GM10847 (cell line): ENCODE data around the gene TCERG1L.

Experiments used
- POLR2A ChIP-seq: IDR thresholded peaks from 2 replicates; pipeline ENCODE4 v1.6.1; 2011; ENCODE audit not compliant: insufficient read length; ENCODE audit errors: extremely low read depth

Gene TCERG1L

GRCh38 chr10:131277969-131278368 lies 33.6 kb downstream of the TCERG1L start:
- no peak for TF ChIP-seq POLR2A

DNA sequence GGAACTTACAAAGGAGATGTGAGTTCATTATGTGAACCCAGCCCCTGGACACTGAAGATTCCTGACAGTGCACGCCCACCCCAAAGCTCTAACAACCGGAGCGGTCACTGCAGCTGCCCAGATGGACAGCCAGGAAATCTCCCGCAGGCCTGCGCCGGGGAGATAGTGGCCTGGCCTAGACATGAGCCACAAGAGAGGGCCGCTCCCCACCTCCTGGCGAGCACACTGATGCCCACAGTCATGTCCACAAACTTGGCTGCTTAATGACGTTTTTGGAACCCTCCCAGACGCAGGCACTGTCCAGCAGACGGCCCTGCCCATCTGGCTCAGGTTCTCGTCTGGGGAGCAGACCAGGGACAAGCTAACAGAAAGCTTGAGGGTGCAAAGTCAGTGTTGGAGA lies 34.2 kb downstream of the TCERG1L start:
- TF ChIP-seq POLR2A = no peak

- no peak for TF ChIP-seq POLR2A
These were observed 35.8 kb downstream of the TCERG1L start for GRCh38 chr10:131275691-131276090.

- no peak for TF ChIP-seq POLR2A
These were observed 36.6 kb downstream of the TCERG1L start for GRCh38 chr10:131274883-131275282.

DNA sequence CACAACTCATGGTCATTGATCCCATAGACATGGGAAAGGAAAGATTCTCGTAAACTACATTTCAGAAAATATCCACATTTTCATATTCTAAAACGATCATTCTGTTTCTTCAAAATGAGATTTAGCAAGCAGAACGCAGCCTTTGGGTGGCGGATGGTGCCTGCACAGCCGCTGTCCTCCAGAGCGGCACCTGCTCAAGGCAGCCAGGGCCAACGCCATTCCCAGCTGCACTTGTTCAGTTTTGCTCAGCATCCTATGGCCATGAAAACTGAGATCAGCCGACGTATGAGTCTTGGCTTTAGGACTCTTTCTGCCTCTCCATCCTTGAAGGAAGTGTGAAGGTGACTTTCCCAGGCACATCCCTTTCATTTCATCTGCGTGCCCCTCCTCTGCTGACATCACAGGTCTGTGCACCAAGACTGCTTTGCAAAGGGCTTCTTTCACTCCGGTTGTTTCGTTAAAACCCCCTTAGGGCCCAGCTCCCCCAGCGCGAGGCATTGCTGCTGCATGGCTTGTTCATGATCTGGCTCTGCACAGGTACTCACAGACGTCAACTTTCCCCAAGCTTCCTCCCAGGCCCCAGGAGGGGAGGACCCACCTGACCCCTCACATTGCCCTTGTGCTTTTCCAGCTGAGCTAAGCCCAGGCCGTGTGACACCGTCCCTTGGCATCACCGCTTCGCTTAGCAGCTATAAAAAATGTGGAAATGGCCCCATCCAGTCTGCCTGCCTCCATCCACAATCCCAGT lies 37.2 kb downstream of the TCERG1L start:
- no peak for TF ChIP-seq POLR2A

DNA sequence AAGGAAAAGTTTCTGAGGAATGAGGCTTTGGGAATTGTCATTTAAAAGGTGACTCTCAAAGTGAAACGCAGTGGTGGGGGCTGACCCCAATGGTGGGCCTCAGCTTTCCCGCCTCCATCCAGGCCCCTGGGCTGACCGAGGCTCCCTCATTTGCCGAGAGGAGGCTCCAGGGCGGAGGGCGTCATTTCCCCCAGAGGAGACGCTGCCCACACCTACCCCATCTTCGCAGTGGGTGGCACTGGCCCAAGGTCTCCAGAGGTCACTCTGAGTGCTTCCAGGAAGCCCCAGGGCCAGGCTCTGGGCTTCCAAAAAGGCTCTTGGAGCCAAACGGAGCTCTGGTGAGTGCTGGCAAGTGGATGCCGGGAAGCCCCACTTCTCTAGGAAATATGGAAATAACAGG lies 38.0 kb downstream of the TCERG1L start:
- no peak for TF ChIP-seq POLR2A

GRCh38 chr10:131272897-131273451 lies 38.5 kb downstream of the TCERG1L start:
- TF ChIP-seq POLR2A = no peak

DNA sequence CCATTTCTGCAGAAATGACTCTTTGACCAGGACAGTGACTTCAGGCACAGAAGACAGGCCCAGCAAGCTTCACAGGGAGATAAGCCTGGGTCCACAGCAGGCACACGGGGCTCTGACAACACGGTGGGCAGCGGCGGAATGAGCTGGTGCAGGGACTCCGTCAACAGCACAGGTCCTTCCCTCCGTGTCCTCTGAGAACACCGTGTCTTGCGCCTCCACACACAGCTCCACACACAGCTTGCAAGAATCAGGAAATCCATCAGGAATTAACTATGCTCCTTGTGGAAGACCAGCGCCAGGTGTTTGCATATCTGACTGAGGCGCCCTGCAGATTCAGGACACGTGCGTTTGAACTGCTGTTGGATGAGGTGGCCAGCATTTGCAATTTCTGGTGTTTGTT lies 39.6 kb downstream of the TCERG1L start:
- no peak for TF ChIP-seq POLR2A

DNA sequence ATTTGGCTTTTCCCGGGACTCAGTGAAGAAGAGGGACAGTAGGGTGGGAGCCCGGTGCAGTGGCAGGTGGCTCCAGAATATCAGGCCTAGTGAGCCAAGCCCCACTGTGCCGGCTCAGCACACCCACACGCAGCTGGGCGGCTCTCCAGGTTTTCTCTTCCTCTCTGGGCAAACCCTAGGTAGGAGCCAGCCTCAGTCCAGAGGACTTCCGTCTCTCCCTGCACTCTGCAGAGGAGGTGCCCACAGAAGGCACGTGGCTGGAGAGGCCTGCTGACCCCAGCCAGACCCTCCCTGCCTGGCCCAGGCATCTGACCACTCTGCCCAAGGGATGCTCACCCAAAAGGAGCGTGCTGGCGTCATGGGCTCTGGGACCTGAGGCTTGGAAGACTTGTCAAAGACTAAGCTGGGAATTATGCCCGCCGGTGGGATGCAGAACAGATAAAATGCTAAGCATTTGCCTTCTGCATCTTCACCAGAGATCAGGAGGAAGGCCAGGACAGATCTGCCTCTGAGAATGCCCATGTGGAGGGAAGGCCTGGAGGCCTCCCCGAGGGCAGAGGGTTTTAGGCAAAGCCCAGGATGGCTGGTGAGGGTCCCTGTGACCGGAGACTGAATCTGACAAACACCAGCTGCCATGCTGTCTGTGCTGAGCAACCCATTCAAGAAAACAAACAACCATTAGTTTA lies 40.2 kb downstream of the TCERG1L start:
- no peak for TF ChIP-seq POLR2A

GRCh38 chr10:131270461-131271190 lies 40.9 kb downstream of the TCERG1L start:
- TF ChIP-seq POLR2A = no peak

DNA sequence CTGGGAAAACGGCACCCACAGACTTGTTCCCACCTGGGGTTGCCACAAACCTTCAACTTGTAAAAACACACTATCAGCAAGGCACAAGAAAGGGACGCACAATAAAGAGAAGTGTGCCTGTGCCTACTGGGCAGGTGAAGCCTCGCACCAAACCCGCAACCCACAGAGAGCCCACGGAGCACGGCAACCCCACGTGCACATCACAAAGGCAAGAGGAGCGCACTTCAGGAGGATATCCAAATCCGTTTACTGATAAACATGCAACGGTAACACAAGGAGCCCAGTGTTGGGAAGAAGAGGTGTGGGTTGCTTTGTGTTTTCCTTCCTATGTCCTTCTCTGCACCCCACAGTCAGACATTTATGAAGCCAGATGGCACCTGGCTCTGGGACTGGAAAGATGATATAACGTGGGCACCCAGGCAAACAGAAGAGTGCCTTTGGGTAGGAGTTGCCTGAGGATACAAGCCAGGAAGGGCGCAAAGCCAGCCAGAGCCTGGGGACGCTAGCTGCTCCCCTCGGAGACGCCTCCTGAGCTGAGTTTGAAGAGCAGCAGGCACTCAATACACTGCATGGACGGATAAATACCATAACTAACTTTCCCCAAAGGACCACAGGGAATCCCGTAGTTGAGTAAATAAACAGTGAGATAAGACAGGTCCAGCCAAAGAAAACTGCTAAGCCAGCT lies 41.6 kb downstream of the TCERG1L start:
- TF ChIP-seq POLR2A = no peak

- no peak for TF ChIP-seq POLR2A
These were observed 43.8 kb downstream of the TCERG1L start for GRCh38 chr10:131267814-131268095.

GRCh38 chr10:131266936-131267813 lies 44.3 kb downstream of the TCERG1L start:
- TF ChIP-seq POLR2A = no peak

GRCh38 chr10:131264110-131264788 lies 47.3 kb downstream of the TCERG1L start:
- TF ChIP-seq POLR2A = no peak
